CD4-positive, alpha-beta T cell treated with Interleukin-17A for 4 hours (primary cell): ENCODE measurements around the gene OVAAL.

ENCODE experiments used
- DNase-seq: peaks from one replicate; pipeline ENCODE4 v3.0.0-alpha.2; 2020; ENCODE audit warnings: mixed read lengths

OVAAL gene

GRCh38 chr1:180558664-180559063 is at the start of gene OVAAL:
OVAAL (plus strand) TSS chr1:180558964.
- DNase-seq: no peak

- DNase-seq: no peak
Measured at GRCh38 chr1:180510882-180511281, 47.9 kb upstream of the OVAAL start.

GRCh38 chr1:180513531-180513930 is 45.2 kb upstream of the OVAAL start:
- DNase-seq: no peak

GRCh38 chr1:180515364-180515763 is 43.4 kb upstream of the OVAAL start:
- DNase-seq: no peak

GRCh38 chr1:180515857-180516388 is 42.8 kb upstream of the OVAAL start:
- DNase-seq: peak; percentile 68

- no peak for DNase-seq
Measured at GRCh38 chr1:180519846-180520245, 38.9 kb upstream of the OVAAL start.

- no peak for DNase-seq
Measured at GRCh38 chr1:180521474-180522212, 37.1 kb upstream of the OVAAL start.

GRCh38 chr1:180522213-180522515 is 36.6 kb upstream of the OVAAL start:
- DNase-seq: no peak

- no peak for DNase-seq
Measured at GRCh38 chr1:180524160-180524914, 34.4 kb upstream of the OVAAL start.

GRCh38 chr1:180524915-180525714 is 33.6 kb upstream of the OVAAL start:
- DNase-seq: no peak

GRCh38 chr1:180525715-180526039 is 33.1 kb upstream of the OVAAL start:
- DNase-seq: no peak

- no peak for DNase-seq
Measured at GRCh38 chr1:180527101-180527669, 31.6 kb upstream of the OVAAL start.

- DNase-seq: no peak
Measured at GRCh38 chr1:180528868-180529470, 29.8 kb upstream of the OVAAL start.

GRCh38 chr1:180530501-180530900 is 28.3 kb upstream of the OVAAL start:
- DNase-seq: no peak

GRCh38 chr1:180532854-180533253 is 25.9 kb upstream of the OVAAL start:
- no peak for DNase-seq

- DNase-seq: peak; percentile 66
Measured at GRCh38 chr1:180533266-180533987, 25.3 kb upstream of the OVAAL start.

GRCh38 chr1:180534214-180534613 is 24.6 kb upstream of the OVAAL start:
- DNase-seq: no peak

- DNase-seq: no peak
Measured at GRCh38 chr1:180535418-180535999, 23.3 kb upstream of the OVAAL start.

GRCh38 chr1:180536821-180537372 is 21.9 kb upstream of the OVAAL start:
- no peak for DNase-seq

- DNase-seq: no peak
Measured at GRCh38 chr1:180539136-180539535, 19.6 kb upstream of the OVAAL start.
